Measurements from ENCODE around the gene DUS1L.

Gene DUS1L

GRCh38 chr17:82065638-82066303 is at the start of gene DUS1L:
TSS of gene DUS1L (minus strand) at chr17:82065804. CDS start at chr17:82065059, 745 bp downstream.
- peak; percentile 70 to 75 for DNase-seq (ENCODE audit: low read depth in 1 of 2, low spot score in 1 of 2)
- TF ChIP-seq JUND (IDR thresholded peaks at IDR 0.05; ENCODE audit: low read depth), result no peak
- in situ Hi-C loops (cut with HindIII; ENCODE audit: low pct_unique_long_range_greater_than_20kb, low sequenced_read_pairs), result no loop called here

- no peak for DNase-seq (ENCODE audit: low read depth in 1 of 2, low spot score in 1 of 2)
- in situ Hi-C loops (cut with HindIII; ENCODE audit: low pct_unique_long_range_greater_than_20kb, low sequenced_read_pairs), result no loop called here
- no peak for TF ChIP-seq JUND (IDR thresholded peaks at IDR 0.05; ENCODE audit: low read depth)
Observed at GRCh38 chr17:82114872-82115271, 49.3 kb upstream of the DUS1L start.

GRCh38 chr17:82114447-82114846 is 48.8 kb upstream of the DUS1L start:
- no peak for DNase-seq (ENCODE audit: low read depth in 1 of 2, low spot score in 1 of 2)
- no peak for TF ChIP-seq JUND (IDR thresholded peaks at IDR 0.05; ENCODE audit: low read depth)
- in situ Hi-C loops (cut with HindIII; ENCODE audit: low pct_unique_long_range_greater_than_20kb, low sequenced_read_pairs), result no loop called here

GRCh38 chr17:82113941-82114340 is 48.3 kb upstream of the DUS1L start:
- no peak for TF ChIP-seq JUND (IDR thresholded peaks at IDR 0.05; ENCODE audit: low read depth)
- in situ Hi-C loops (cut with HindIII; ENCODE audit: low pct_unique_long_range_greater_than_20kb, low sequenced_read_pairs), result no loop called here
- DNase-seq (ENCODE audit: low read depth in 1 of 2, low spot score in 1 of 2), result no peak

DNA sequence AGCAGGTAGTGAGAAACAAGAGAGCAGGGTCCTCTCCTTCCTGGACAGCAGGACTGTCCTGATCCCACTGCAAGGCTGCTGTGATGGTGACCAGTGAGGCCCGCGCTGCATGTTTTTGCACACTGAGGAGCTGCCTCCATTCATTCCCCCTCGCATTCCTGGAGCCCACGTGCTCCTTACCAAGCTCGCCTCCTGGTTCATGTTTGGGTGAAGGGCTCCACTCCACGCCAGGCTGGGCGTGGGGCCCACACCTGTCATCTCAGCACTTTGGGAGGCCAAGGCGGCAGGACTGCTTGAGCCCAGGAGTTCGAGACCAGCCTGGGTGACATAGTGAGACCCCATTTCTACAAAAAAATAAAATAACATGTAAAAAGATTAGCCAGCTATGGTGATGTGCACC is 47.8 kb upstream of the DUS1L start:
- in situ Hi-C loops (cut with HindIII; ENCODE audit: low pct_unique_long_range_greater_than_20kb, low sequenced_read_pairs), result no loop called here
- DNase-seq (ENCODE audit: low read depth in 1 of 2, low spot score in 1 of 2), result no peak
- TF ChIP-seq JUND (IDR thresholded peaks at IDR 0.05; ENCODE audit: low read depth), result no peak

- DNase-seq (ENCODE audit: low read depth in 1 of 2, low spot score in 1 of 2), result no peak
- in situ Hi-C loops (cut with HindIII; ENCODE audit: low pct_unique_long_range_greater_than_20kb, low sequenced_read_pairs), result no loop called here
- no peak for TF ChIP-seq JUND (IDR thresholded peaks at IDR 0.05; ENCODE audit: low read depth)
Observed at GRCh38 chr17:82112914-82113311, 47.3 kb upstream of the DUS1L start.

- in situ Hi-C loops (cut with HindIII; ENCODE audit: low pct_unique_long_range_greater_than_20kb, low sequenced_read_pairs), result no loop called here
- DNase-seq (ENCODE audit: low read depth in 1 of 2, low spot score in 1 of 2), result no peak
- TF ChIP-seq JUND (IDR thresholded peaks at IDR 0.05; ENCODE audit: low read depth), result no peak
Observed at GRCh38 chr17:82112181-82112913, 46.7 kb upstream of the DUS1L start.

- TF ChIP-seq JUND (IDR thresholded peaks at IDR 0.05; ENCODE audit: low read depth), result no peak
- DNase-seq (ENCODE audit: low read depth in 1 of 2, low spot score in 1 of 2), result peak; percentile 83 to 92
- in situ Hi-C loops (cut with HindIII; ENCODE audit: low pct_unique_long_range_greater_than_20kb, low sequenced_read_pairs), result no loop called here
Observed at GRCh38 chr17:82110298-82110697, 44.7 kb upstream of the DUS1L start.

DNA sequence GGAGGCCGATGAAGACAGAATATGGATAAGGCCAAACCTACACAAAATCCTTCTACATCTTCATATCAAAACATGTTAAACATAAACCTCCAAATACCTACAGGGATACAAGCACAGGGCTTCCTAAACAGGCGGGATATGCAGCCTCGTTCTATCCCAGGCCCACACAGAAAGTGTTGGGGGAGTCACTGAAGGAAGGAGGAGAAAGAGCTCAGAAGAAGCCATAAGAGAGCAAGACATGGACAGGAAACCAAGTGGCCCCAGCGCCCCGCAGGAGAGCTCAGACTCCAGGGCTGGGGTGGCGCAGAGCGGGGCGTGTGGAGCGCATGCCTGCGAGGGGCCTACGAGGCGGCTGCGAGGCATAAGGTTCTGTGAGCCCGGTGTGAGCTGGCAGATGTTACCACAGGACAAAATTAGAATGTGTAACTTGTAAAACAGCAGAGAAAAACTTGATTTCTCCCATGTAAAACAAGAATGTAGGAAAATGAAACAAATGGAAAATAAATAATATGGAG is 43.4 kb upstream of the DUS1L start:
- TF ChIP-seq JUND (IDR thresholded peaks at IDR 0.05; ENCODE audit: low read depth), result no peak
- in situ Hi-C loops (cut with HindIII; ENCODE audit: low pct_unique_long_range_greater_than_20kb, low sequenced_read_pairs), result no loop called here
- DNase-seq (ENCODE audit: low read depth in 1 of 2, low spot score in 1 of 2), result no peak

- in situ Hi-C loops (cut with HindIII; ENCODE audit: low pct_unique_long_range_greater_than_20kb, low sequenced_read_pairs), result no loop called here
- no peak for TF ChIP-seq JUND (IDR thresholded peaks at IDR 0.05; ENCODE audit: low read depth)
- DNase-seq (ENCODE audit: low read depth in 1 of 2, low spot score in 1 of 2), result no peak
Observed at GRCh38 chr17:82108496-82108945, 42.9 kb upstream of the DUS1L start.

DNA sequence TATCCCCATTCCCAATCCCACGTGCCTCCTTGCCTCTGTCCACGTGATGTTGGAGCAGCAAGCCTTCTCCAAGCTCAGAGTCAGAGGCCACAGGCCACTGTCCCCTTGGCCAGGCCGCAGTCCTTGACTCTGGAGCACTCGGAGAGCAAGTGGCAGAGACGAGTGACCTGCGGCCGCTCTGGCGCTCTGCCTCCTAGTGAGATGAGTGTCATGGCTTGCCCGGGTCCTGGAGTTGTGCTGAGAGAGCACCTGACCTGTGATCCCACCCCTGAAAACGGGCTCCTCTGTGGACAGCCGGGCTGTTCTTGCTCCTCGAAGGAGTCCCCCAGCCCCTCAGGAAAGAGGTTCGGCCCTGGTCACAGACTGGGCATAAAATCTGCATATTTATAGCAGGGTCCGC is 42.4 kb upstream of the DUS1L start:
- no peak for TF ChIP-seq JUND (IDR thresholded peaks at IDR 0.05; ENCODE audit: low read depth)
- DNase-seq (ENCODE audit: low read depth in 1 of 2, low spot score in 1 of 2), result no peak
- in situ Hi-C loops (cut with HindIII; ENCODE audit: low pct_unique_long_range_greater_than_20kb, low sequenced_read_pairs), result no loop called here

DNA sequence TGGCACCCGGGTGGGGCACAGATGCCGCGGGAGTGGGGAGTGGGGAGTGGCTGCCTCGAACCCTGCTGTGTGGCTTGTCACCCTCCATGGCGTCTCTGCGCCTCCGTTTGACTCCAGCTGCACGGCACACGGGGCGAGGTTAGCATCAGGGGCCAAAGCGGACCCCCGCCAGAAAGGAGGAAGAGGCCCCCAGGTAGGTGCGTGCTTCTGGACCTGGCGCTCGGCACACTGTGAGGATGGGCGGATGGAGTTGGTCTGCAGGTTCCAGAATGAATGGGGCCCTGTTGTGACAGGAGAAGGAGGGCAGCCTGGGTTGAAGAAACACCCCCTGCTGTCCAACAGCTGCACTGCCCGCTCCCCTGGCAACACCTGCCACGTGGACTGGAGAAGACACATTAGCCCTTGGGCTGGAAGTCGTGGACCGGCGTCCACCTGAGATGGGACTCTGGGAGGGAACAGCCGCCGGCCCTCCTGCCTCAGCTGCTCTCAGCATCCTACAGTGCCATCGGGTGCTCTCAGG is 41.8 kb upstream of the DUS1L start:
- TF ChIP-seq JUND (IDR thresholded peaks at IDR 0.05; ENCODE audit: low read depth), result no peak
- DNase-seq (ENCODE audit: low read depth in 1 of 2, low spot score in 1 of 2), result peak; percentile 33 to 71
- in situ Hi-C loops (cut with HindIII; ENCODE audit: low pct_unique_long_range_greater_than_20kb, low sequenced_read_pairs), result no loop called here

- TF ChIP-seq JUND (IDR thresholded peaks at IDR 0.05; ENCODE audit: low read depth), result no peak
- in situ Hi-C loops (cut with HindIII; ENCODE audit: low pct_unique_long_range_greater_than_20kb, low sequenced_read_pairs), result no loop called here
- peak in 1 of 2 experiments; percentile 15 for DNase-seq (ENCODE audit: low read depth in 1 of 2, low spot score in 1 of 2)
Observed at GRCh38 chr17:82106688-82107305, 41.2 kb upstream of the DUS1L start.

All from T47D (cell line).